ENCODE data around the gene CASP5.

- TF ChIP-seq CTCF (conservative IDR thresholded peaks at IDR 0.05 in 1 of 2, IDR thresholded peaks at IDR 0.05 in 1 of 2; ENCODE audit: extremely low read depth in 1 of 2, insufficient read depth in 1 of 2, low read depth in 1 of 2, low read length in 2 of 2) (no peak), EZH2 (IDR thresholded peaks at IDR 0.05; ENCODE audit: borderline replicate concordance, low read length) (no peak)
These were observed 60.1 kb downstream of the CASP5 start for GRCh38 chr11:104962852-104963251.

Data from mammary epithelial cell (primary cell).